HG02870 (cell line): ENCODE data around the gene ATG2B.

Experiments used
- ATAC-seq: cut with Tn5 transposase; IDR thresholded peaks from one replicate; pipeline ENCODE4 v1.9.1; 2021; ENCODE audit warnings: mild to moderate bottlenecking, moderate library complexity; ENCODE audit not compliant: unreplicated experiment

Gene ATG2B, protein sequence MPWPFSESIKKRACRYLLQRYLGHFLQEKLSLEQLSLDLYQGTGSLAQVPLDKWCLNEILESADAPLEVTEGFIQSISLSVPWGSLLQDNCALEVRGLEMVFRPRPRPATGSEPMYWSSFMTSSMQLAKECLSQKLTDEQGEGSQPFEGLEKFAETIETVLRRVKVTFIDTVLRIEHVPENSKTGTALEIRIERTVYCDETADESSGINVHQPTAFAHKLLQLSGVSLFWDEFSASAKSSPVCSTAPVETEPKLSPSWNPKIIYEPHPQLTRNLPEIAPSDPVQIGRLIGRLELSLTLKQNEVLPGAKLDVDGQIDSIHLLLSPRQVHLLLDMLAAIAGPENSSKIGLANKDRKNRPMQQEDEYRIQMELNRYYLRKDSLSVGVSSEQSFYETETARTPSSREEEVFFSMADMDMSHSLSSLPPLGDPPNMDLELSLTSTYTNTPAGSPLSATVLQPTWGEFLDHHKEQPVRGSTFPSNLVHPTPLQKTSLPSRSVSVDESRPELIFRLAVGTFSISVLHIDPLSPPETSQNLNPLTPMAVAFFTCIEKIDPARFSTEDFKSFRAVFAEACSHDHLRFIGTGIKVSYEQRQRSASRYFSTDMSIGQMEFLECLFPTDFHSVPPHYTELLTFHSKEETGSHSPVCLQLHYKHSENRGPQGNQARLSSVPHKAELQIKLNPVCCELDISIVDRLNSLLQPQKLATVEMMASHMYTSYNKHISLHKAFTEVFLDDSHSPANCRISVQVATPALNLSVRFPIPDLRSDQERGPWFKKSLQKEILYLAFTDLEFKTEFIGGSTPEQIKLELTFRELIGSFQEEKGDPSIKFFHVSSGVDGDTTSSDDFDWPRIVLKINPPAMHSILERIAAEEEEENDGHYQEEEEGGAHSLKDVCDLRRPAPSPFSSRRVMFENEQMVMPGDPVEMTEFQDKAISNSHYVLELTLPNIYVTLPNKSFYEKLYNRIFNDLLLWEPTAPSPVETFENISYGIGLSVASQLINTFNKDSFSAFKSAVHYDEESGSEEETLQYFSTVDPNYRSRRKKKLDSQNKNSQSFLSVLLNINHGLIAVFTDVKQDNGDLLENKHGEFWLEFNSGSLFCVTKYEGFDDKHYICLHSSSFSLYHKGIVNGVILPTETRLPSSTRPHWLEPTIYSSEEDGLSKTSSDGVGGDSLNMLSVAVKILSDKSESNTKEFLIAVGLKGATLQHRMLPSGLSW (N-terminal part only)

GRCh38 chr14:96362965-96363750 is at the start of gene ATG2B, which contains the start of gene GSKIP:
TSS of gene ATG2B (minus strand) at chr14:96363341. CDS start at chr14:96362976, 365 bp downstream.
TSS of gene GSKIP (plus strand) at chr14:96363526. CDS start at chr14:96382248, 18,722 bp downstream.
- peak; percentile 65 for ATAC-seq

- no peak for ATAC-seq
Observed at GRCh38 chr14:96410119-96410518, 47.0 kb upstream of the ATG2B start.

GRCh38 chr14:96409701-96410100 is 46.6 kb upstream of the ATG2B start:
- no peak for ATAC-seq

DNA sequence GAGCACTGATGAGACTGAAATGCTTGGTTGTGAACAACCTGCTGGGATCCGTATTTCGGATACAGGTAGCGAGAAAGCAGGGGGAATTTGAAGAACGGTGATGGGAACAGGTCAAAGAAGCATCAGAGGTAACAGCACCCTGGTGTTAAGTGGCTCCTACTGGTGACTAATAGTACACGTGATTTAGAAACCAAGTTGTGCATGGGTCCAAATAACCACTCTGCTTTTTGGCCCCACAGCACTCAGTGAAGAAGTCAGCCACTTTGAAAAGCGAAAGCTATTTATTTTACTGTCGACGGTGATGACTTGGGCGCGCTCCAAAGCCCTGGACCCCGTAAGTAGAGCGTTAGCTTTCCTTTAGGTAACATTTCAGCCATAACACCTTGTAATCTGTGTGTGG is 45.5 kb upstream of the ATG2B start:
- no peak for ATAC-seq

DNA sequence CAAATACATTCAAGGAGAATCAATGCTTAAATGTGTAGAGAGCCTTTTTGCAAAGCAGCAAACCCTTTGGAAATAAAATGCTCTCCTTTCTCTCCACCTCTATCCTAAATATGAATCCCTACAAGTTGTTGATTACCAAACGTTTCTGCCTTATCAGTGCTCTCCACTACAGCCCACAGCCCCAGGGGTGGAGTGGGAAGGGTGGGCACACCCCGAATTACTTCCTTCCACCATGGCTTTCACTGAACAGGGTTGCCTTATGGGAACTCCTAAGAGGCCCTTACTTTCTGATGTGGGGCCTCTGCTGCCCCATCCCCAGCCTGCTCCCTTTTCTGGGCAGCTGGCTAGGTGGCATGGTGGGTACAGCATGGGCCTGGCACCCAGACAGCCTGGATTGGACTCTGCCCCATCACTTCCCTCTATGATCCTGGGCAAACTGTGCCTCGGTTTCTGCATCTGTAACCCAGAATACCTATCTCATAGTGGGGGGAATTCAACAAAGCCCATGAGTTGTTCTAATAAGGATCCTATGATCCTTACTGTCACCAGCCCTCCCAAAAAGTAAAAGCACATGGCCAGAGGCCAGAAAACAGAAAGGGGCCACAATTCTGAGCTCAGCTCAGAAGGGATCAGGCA is 44.9 kb upstream of the ATG2B start:
- no peak for ATAC-seq

GRCh38 chr14:96405677-96406076 is 42.5 kb upstream of the ATG2B start:
- no peak for ATAC-seq

GRCh38 chr14:96403409-96403808 is 40.3 kb upstream of the ATG2B start:
- ATAC-seq: no peak

- no peak for ATAC-seq
Observed at GRCh38 chr14:96400495-96400894, 37.4 kb upstream of the ATG2B start.

DNA sequence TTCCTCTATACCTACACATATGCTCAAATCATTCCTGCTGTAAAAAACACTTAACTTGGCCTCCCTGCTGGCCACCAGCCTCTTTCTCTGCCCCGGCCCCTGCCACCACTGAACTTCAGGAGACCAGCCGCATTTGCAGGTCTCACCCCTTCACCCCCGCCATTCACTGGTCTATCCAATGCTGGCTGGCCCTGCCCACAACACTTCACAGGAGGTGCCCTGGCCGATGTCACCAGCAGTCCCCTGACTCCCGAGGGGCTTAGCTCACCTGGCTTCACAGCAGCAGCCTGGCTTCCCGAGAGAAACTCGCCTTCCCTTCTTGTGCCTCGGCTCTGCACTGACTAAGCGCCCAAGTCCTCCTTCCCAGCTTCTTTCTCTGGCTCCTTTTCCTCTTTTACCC is 36.3 kb upstream of the ATG2B start:
- no peak for ATAC-seq

DNA sequence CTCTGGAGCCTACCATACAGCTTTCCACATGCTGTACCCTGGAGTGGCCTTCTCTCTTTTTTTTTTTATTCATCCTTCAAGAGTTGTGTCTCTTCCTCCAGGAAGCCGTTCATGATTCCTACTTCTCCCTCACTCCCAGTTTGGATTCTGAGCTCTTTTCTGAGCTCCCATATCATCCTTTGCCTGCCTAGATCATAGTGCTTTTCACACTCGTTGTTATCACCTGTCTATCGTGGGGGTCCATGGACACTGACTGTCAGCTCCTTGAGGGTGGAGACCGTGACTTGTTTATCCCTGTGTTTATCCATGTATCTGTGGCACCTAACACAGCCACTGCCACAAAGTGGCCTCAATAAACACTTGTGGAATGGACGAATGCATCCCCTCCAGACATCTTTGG is 35.8 kb upstream of the ATG2B start:
- no peak for ATAC-seq

DNA sequence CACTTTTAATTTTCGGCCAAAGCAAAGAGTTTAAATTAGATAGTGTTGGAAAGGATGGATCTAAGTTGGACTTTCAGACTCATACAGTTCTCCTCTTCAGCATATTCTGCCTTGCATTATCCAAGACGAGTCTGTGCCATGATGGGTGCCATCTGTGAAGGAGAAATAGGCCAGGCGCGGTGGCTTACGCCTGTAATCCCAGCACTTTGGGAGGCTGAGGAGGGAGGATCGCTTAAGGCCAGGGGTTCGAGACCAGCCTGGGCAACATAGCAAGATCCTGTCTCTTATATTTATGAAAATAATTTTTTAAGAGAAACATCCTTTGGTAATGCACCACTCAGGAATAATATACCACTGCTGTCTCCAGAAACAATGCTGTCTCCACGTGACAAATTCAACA is 35.3 kb upstream of the ATG2B start:
- no peak for ATAC-seq

DNA sequence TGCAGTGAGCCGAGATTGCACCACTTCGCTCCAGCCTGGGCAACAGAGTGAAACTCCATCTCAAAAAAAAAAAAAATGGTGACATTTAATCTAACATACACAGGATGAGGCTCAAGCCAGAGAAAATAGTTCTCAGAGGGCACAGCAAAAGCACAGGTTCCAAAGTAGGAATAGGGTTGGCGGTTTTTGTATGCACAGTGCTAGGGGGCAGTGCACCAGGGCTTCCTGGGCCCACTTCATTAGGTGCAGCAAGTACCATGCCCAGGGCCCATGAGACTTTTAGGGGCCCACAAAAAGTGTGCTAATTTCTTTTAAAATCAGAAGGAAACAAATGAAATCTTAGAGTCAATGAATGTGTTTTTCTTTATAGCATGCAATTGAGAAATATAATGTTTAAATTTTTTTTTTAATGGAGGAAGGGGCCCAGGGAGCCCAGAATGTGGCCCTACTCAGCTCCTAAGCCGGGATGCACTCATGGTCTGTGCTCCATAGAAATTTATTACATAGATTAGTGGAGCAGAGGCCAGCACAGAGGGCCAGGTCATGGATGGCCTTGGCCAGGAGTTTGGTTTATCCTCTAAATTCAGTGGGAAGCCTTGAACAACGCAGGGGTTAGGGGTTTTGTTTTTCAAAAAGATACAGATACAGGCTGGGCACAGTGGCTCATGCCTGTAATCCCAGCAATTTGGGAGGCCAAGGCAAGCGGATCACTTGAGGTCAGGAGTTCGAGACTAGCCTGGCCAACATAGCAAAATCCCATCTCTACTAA is 31.1 kb upstream of the ATG2B start:
- ATAC-seq: no peak

GRCh38 chr14:96393071-96393691 is 30.0 kb upstream of the ATG2B start:
- no peak for ATAC-seq

- peak; percentile 86 for ATAC-seq
Observed at GRCh38 chr14:96391293-96392118, 28.4 kb upstream of the ATG2B start.

DNA sequence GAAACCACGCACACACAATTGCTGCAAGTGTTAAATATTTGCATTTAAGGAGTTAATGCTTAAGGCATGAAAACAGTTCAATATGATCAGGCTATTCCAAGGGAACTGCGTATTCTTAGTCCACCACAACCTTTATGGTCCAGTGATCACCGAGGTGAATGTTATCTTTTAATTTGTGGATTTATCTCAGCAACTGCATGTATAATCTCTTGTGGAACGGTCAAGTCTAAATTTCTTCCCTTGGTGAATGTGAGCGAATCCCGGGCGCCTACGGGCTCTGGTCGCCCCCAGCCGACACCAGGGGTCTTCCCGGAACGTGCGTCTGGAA is 27.8 kb upstream of the ATG2B start:
- ATAC-seq: no peak

- no peak for ATAC-seq
Observed at GRCh38 chr14:96385385-96385784, 22.2 kb upstream of the ATG2B start.

GRCh38 chr14:96384740-96385139 is 21.6 kb upstream of the ATG2B start:
- ATAC-seq: no peak

DNA sequence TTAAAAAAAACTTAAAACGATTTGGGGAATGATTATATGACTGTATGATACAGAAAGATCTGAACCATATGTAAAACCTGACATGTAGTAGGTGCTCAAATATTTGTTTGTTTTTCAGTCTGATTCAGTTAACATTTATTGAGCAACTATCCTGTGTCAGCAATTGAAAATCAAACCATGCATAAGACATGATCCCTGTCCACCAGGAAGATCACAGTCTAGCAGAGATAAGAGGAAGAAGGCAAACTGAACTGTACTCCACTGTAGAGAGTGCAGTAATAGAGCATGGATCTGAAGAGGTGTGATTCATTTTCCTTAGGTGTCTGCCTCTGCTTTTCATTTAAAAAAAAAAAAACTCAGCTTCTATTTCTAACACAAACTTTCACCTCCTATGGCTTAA is 20.9 kb upstream of the ATG2B start:
- no peak for ATAC-seq
